T-helper 1 cell treated with Interleukin-12 subunit alpha and Interleukin-12 subunit beta and Interleukin-4 antibody, amounts not matched to agents 30 μg/mL and 1 μg/mL, for 36 hours (primary cell): Measurements from ENCODE around the gene NUDT6.

Experiments
- H3K27ac Mint-ChIP-seq: one replicate; pipeline ENCODE4 v1.8.0; 2021; ENCODE audit warnings: mild to moderate bottlenecking, mixed read lengths
- H3K27me3 Mint-ChIP-seq: one replicate; pipeline ENCODE4 v1.8.0; 2021; ENCODE audit warnings: low read depth, mixed read lengths
- H3K36me3 Mint-ChIP-seq: one replicate; pipeline ENCODE4 v1.8.0; 2021; ENCODE audit warnings: low read depth, mixed read lengths
- H3K4me1 Mint-ChIP-seq: one replicate; pipeline ENCODE4 v1.8.0; 2021; ENCODE audit warnings: low read depth, mixed read lengths
- H3K4me3 Mint-ChIP-seq: one replicate; pipeline ENCODE4 v1.8.0; 2021; ENCODE audit warnings: mild to moderate bottlenecking, moderate library complexity, mixed read lengths
- H3K9me3 Mint-ChIP-seq: one replicate; pipeline ENCODE4 v1.8.0; 2021; ENCODE audit warnings: mixed read lengths

The NUDT6 gene

GRCh38 chr4:122901247-122902010, 21.0 kb downstream of the NUDT6 start:
- peaks cover 16% of the 10 kb centered on the region for H3K36me3 Mint-ChIP-seq
- no peak overlapping the region for H3K4me3 Mint-ChIP-seq
- no peaks in the 10 kb centered on the region for H3K9me3 Mint-ChIP-seq
- peaks cover 5% of the 10 kb centered on the region for H3K4me1 Mint-ChIP-seq
- no peak overlapping the region for H3K27ac Mint-ChIP-seq
- H3K27me3 Mint-ChIP-seq = no peaks in the 10 kb centered on the region

- no peak overlapping the region for H3K4me3 Mint-ChIP-seq
- peaks cover 5% of the 10 kb centered on the region for H3K4me1 Mint-ChIP-seq
- peaks cover 11% of the 10 kb centered on the region for H3K36me3 Mint-ChIP-seq
- no peaks in the 10 kb centered on the region for H3K27me3 Mint-ChIP-seq
- no peak overlapping the region for H3K27ac Mint-ChIP-seq
- H3K9me3 Mint-ChIP-seq = no peaks in the 10 kb centered on the region
These were observed 22.1 kb downstream of the NUDT6 start for GRCh38 chr4:122900314-122900713.

- peaks cover 12% of the 10 kb centered on the region for H3K36me3 Mint-ChIP-seq
- H3K27me3 Mint-ChIP-seq = no peaks in the 10 kb centered on the region
- H3K27ac Mint-ChIP-seq = no peak overlapping the region
- no peaks in the 10 kb centered on the region for H3K9me3 Mint-ChIP-seq
- peaks cover 5% of the 10 kb centered on the region for H3K4me1 Mint-ChIP-seq
- no peak overlapping the region for H3K4me3 Mint-ChIP-seq
These were observed 22.7 kb downstream of the NUDT6 start for GRCh38 chr4:122899682-122900081.

GRCh38 chr4:122898370-122899150, 23.8 kb downstream of the NUDT6 start:
- H3K27me3 Mint-ChIP-seq = no peaks in the 10 kb centered on the region
- H3K9me3 Mint-ChIP-seq = no peaks in the 10 kb centered on the region
- peaks cover 12% of the 10 kb centered on the region for H3K36me3 Mint-ChIP-seq
- no peak overlapping the region for H3K27ac Mint-ChIP-seq
- peaks cover 5% of the 10 kb centered on the region for H3K4me1 Mint-ChIP-seq
- H3K4me3 Mint-ChIP-seq = no peak overlapping the region

- peaks cover 22% of the 10 kb centered on the region for H3K36me3 Mint-ChIP-seq
- no peaks in the 10 kb centered on the region for H3K27me3 Mint-ChIP-seq
- H3K4me3 Mint-ChIP-seq = no peak overlapping the region
- H3K4me1 Mint-ChIP-seq = peaks cover 5% of the 10 kb centered on the region
- H3K27ac Mint-ChIP-seq = no peak overlapping the region
- no peaks in the 10 kb centered on the region for H3K9me3 Mint-ChIP-seq
These were observed 26.1 kb downstream of the NUDT6 start for GRCh38 chr4:122896270-122896669.

- no peak overlapping the region for H3K27ac Mint-ChIP-seq
- H3K4me1 Mint-ChIP-seq = peaks cover 5% of the 10 kb centered on the region
- H3K9me3 Mint-ChIP-seq = no peaks in the 10 kb centered on the region
- peaks cover 21% of the 10 kb centered on the region for H3K36me3 Mint-ChIP-seq
- no peaks in the 10 kb centered on the region for H3K27me3 Mint-ChIP-seq
- H3K4me3 Mint-ChIP-seq = no peak overlapping the region
These were observed 26.9 kb downstream of the NUDT6 start for GRCh38 chr4:122895336-122895995.

GRCh38 chr4:122894827-122895226, 27.6 kb downstream of the NUDT6 start:
- no peaks in the 10 kb centered on the region for H3K9me3 Mint-ChIP-seq

GRCh38 chr4:122890147-122890795, 32.1 kb downstream of the NUDT6 start:
- Mint-ChIP-seq H3K27me3 (no peaks in the 10 kb centered on the region), H3K27ac (no peak overlapping the region)

More at GRCh38 chr4:122894827-122895226, 27.6 kb downstream of the NUDT6 start:
- Mint-ChIP-seq H3K27ac (no peak overlapping the region), H3K4me1 (peaks cover 5% of the 10 kb centered on the region), H3K36me3 (peaks cover 17% of the 10 kb centered on the region), H3K27me3 (no peaks in the 10 kb centered on the region), H3K4me3 (no peak overlapping the region)

GRCh38 chr4:122889726-122890125, 32.7 kb downstream of the NUDT6 start:
- Mint-ChIP-seq H3K36me3 (peaks cover 14% of the 10 kb centered on the region), H3K4me3 (no peak overlapping the region), H3K27me3 (no peaks in the 10 kb centered on the region), H3K4me1 (no peaks in the 10 kb centered on the region), H3K27ac (no peak overlapping the region), H3K9me3 (no peaks in the 10 kb centered on the region)

More at GRCh38 chr4:122890147-122890795, 32.1 kb downstream of the NUDT6 start:
- Mint-ChIP-seq H3K9me3 (no peaks in the 10 kb centered on the region), H3K4me3 (no peak overlapping the region), H3K4me1 (no peaks in the 10 kb centered on the region), H3K36me3 (peaks cover 17% of the 10 kb centered on the region)

GRCh38 chr4:122884499-122884898, 37.9 kb downstream of the NUDT6 start:
- H3K4me1 Mint-ChIP-seq = no peaks in the 10 kb centered on the region
- no peak overlapping the region for H3K27ac Mint-ChIP-seq
- no peak overlapping the region for H3K4me3 Mint-ChIP-seq
- H3K9me3 Mint-ChIP-seq = peaks cover 15% of the 10 kb centered on the region
- no peaks in the 10 kb centered on the region for H3K27me3 Mint-ChIP-seq
- H3K36me3 Mint-ChIP-seq = peaks cover 16% of the 10 kb centered on the region

GRCh38 chr4:122882857-122883735, 39.3 kb downstream of the NUDT6 start:
- Mint-ChIP-seq H3K4me1 (no peaks in the 10 kb centered on the region), H3K4me3 (no peak overlapping the region), H3K9me3 (peaks cover 18% of the 10 kb centered on the region), H3K27ac (no peak overlapping the region), H3K36me3 (peaks cover 20% of the 10 kb centered on the region), H3K27me3 (no peaks in the 10 kb centered on the region)

- Mint-ChIP-seq H3K36me3 (peaks cover 20% of the 10 kb centered on the region), H3K4me1 (no peaks in the 10 kb centered on the region), H3K9me3 (peaks cover 18% of the 10 kb centered on the region), H3K4me3 (no peak overlapping the region), H3K27me3 (no peaks in the 10 kb centered on the region), H3K27ac (no peak overlapping the region)
These were observed 43.4 kb downstream of the NUDT6 start for GRCh38 chr4:122879001-122879400.

- Mint-ChIP-seq H3K27ac (no peak overlapping the region), H3K4me3 (no peak overlapping the region), H3K4me1 (no peaks in the 10 kb centered on the region), H3K27me3 (peaks cover 13% of the 10 kb centered on the region), H3K36me3 (peaks cover 17% of the 10 kb centered on the region), H3K9me3 (peaks cover 14% of the 10 kb centered on the region)
These were observed 45.9 kb downstream of the NUDT6 start for GRCh38 chr4:122876456-122876855.
